Neutrophil (primary cell): ENCODE data around the gene SPRED2.

ENCODE experiments used
- H3K27ac ChIP-seq: fragments of 200-600 bp; sonication (generic); 2 replicates; pipeline ENCODE4 v1.5.1; 2016; ENCODE audit warnings: mild to moderate bottlenecking, moderate library complexity
- H3K27me3 ChIP-seq: fragments of 200-600 bp; sonication (generic); 2 replicates; pipeline ENCODE4 v1.6.0; 2016; ENCODE audit warnings: mild to moderate bottlenecking
- H3K36me3 ChIP-seq: fragments of 200-600 bp; sonication (generic); 2 replicates; pipeline ENCODE4 v1.5.1; 2017
- H3K4me1 ChIP-seq, 2 experiments: fragments of 200-600 bp in 1 of 2; sonication (generic) in 1 of 2; 1 replicate in 1 of 2; 2 replicates in 1 of 2; pipeline versions ENCODE4 v1.5.1 to v1.6.1; 2013 to 2016; ENCODE audit warnings: low read depth in 1 of 2, low read length in 1 of 2, mild to moderate bottlenecking in 1 of 2, moderate library complexity in 1 of 2; ENCODE audit not compliant: control insufficient read depth in 1 of 2, insufficient read depth in 1 of 2
- H3K4me3 ChIP-seq, 2 experiments: fragments of 200-600 bp in 1 of 2; sonication (generic) in 1 of 2; 1 replicate in 1 of 2; 2 replicates in 1 of 2; pipeline ENCODE4 v1.5.1; 2013 to 2016; ENCODE audit warnings: low read depth in 1 of 2, low read length in 1 of 2, mild to moderate bottlenecking in 1 of 2, moderate library complexity in 1 of 2
- H3K9me3 ChIP-seq: fragments of 200-600 bp; sonication (generic); 2 replicates; pipeline ENCODE4 v1.5.1; 2016
- CTCF ChIP-seq: fragments of 200-600 bp; sonication (generic); IDR thresholded peaks from 2 replicates; pipeline ENCODE4 v1.5.1; 2016; ENCODE audit warnings: antibody characterized with exemption

Gene SPRED2

GRCh38 chr2:65347913-65348312, 84.5 kb downstream of the SPRED2 start:
- H3K27ac ChIP-seq: no peak overlapping the region
- no peaks in the 10 kb centered on the region for H3K9me3 ChIP-seq
- H3K36me3 ChIP-seq: no peaks in the 10 kb centered on the region
- H3K27me3 ChIP-seq: no peaks in the 10 kb centered on the region
- no peak for TF ChIP-seq CTCF
- H3K4me3 ChIP-seq: no peak overlapping the region
- H3K4me1 ChIP-seq: no peaks in the 10 kb centered on the region

- no peaks in the 10 kb centered on the region for H3K27me3 ChIP-seq
- H3K36me3 ChIP-seq: no peaks in the 10 kb centered on the region
- H3K9me3 ChIP-seq: no peaks in the 10 kb centered on the region
- no peak overlapping the region for H3K4me3 ChIP-seq
- TF ChIP-seq CTCF: no peak
- H3K27ac ChIP-seq: no peak overlapping the region
- H3K4me1 ChIP-seq: peaks cover 0 to 4% of the 10 kb centered on the region in 2 experiments
Observed at GRCh38 chr2:65345631-65346030, 86.8 kb downstream of the SPRED2 start.

- H3K4me1 ChIP-seq: peaks cover 0 to 4% of the 10 kb centered on the region in 2 experiments
- no peaks in the 10 kb centered on the region for H3K36me3 ChIP-seq
- no peak for TF ChIP-seq CTCF
- no peaks in the 10 kb centered on the region for H3K9me3 ChIP-seq
- H3K27me3 ChIP-seq: no peaks in the 10 kb centered on the region
- H3K27ac ChIP-seq: no peak overlapping the region
- H3K4me3 ChIP-seq: no peak overlapping the region
Observed at GRCh38 chr2:65344689-65345088, 87.7 kb downstream of the SPRED2 start.

GRCh38 chr2:65344182-65344581, 88.2 kb downstream of the SPRED2 start:
- no peak for TF ChIP-seq CTCF
- Histone ChIP-seq H3K9me3 (no peaks in the 10 kb centered on the region), H3K4me3 (no peak overlapping the region), H3K36me3 (no peaks in the 10 kb centered on the region), H3K27ac (no peak overlapping the region), H3K27me3 (no peaks in the 10 kb centered on the region), H3K4me1 (peaks cover 0 to 4% of the 10 kb centered on the region in 2 experiments)

GRCh38 chr2:65343386-65343785, 89.0 kb downstream of the SPRED2 start:
- H3K36me3 ChIP-seq: no peaks in the 10 kb centered on the region
- H3K9me3 ChIP-seq: no peaks in the 10 kb centered on the region
- H3K27me3 ChIP-seq: no peaks in the 10 kb centered on the region
- H3K4me1 ChIP-seq: peaks cover 0 to 4% of the 10 kb centered on the region in 2 experiments
- H3K4me3 ChIP-seq: no peak overlapping the region
- no peak overlapping the region for H3K27ac ChIP-seq
- no peak for TF ChIP-seq CTCF
